Endodermal cell (in vitro differentiated cells): ENCODE data around the gene CORO6. TPM values are rescaled to one million over a fixed set of nuclear protein-coding genes. Genes with fewer than 3 reads are reported as not detected.

Experiments
- DNase-seq: peaks from one replicate; pipeline ENCODE4 v3.0.0-alpha.2; 2017
- H3K27ac ChIP-seq: 2 replicates; pipeline ENCODE4 v1.5.1; 2013; ENCODE audit warnings: mild to moderate bottlenecking, low read depth, low read length, moderate library complexity
- H3K27me3 ChIP-seq: 2 replicates; pipeline ENCODE4 v1.6.1; 2013; ENCODE audit warnings: mild to moderate bottlenecking, low read length, moderate library complexity; ENCODE audit not compliant: insufficient read depth, control insufficient read depth, poor library complexity, severe bottlenecking
- H3K36me3 ChIP-seq: 2 replicates; pipeline ENCODE4 v1.7.0; 2013; ENCODE audit warnings: mild to moderate bottlenecking, low read length, moderate library complexity; ENCODE audit not compliant: control insufficient read depth, insufficient read depth
- H3K4me1 ChIP-seq: one replicate; pipeline ENCODE4 v1.7.0; 2013; ENCODE audit warnings: low read length; ENCODE audit not compliant: control insufficient read depth, insufficient read depth
- H3K4me3 ChIP-seq: 2 replicates; pipeline ENCODE4 v1.5.1; 2013; ENCODE audit warnings: mild to moderate bottlenecking, low read length, moderate library complexity
- H3K9ac ChIP-seq: 2 replicates; pipeline ENCODE4 v1.6.1; 2013; ENCODE audit warnings: mild to moderate bottlenecking, low read length, moderate library complexity; ENCODE audit not compliant: poor library complexity, severe bottlenecking; ENCODE audit errors: extremely low read depth
- H3K9me3 ChIP-seq: 2 replicates; pipeline ENCODE4 v1.6.1; 2013; ENCODE audit warnings: mild to moderate bottlenecking, low read length, moderate library complexity; ENCODE audit not compliant: control insufficient read depth
- H3K27ac Mint-ChIP-seq: 2 replicates; pipeline ENCODE4 v1.8.0; 2020; ENCODE audit warnings: mixed read lengths
- H3K27me3 Mint-ChIP-seq: 2 replicates; pipeline ENCODE4 v1.8.0; 2021; ENCODE audit warnings: mild to moderate bottlenecking, mixed read lengths; ENCODE audit not compliant: insufficient read depth
- H3K36me3 Mint-ChIP-seq: 2 replicates; pipeline ENCODE4 v1.8.0; 2020; ENCODE audit warnings: low read depth, mixed read lengths
- H3K4me1 Mint-ChIP-seq: 2 replicates; pipeline ENCODE4 v1.8.0; 2020; ENCODE audit warnings: mixed read lengths
- H3K4me3 Mint-ChIP-seq: 2 replicates; pipeline ENCODE4 v1.8.0; 2020; ENCODE audit warnings: mild to moderate bottlenecking, moderate library complexity, mixed read lengths
- H3K9me3 Mint-ChIP-seq: 2 replicates; pipeline ENCODE4 v1.8.0; 2020; ENCODE audit warnings: mild to moderate bottlenecking, mixed read lengths
- WGBS, 2 experiments: methylation state at CpG; one replicate each; pipeline versions ENCODE4 v1.1.5 to v1.1.7; 2013; ENCODE audit warnings: missing lambda C conversion rate in 2 of 2, mixed read lengths in 1 of 2; ENCODE audit not compliant: insufficient coverage in 1 of 2, insufficient read length in 1 of 2; 5-methylcytosine and 5-hydroxymethylcytosine counted together
- total RNA-seq, 2 donors: library from RNA; stranded (reverse); fragmentation: NEBNext Ultra II Directional in 1 of 2; extraction: Animal tissue kit (Norgen Biotek cat#: 25700) in 1 of 2; gene quantifications; 2 replicates in 1 of 2; 3 replicates in 1 of 2; pipeline ENCODE4 v1.2.1, GENCODE V29; 2021
- TF ChIP-seq, protein P1 (sequence below): fragments of 200-600 bp; sonication (generic); conservative IDR thresholded peaks from 2 replicates; pipeline ENCODE4 v1.5.0; 2021; ENCODE audit warnings: antibody characterized with exemption, mild to moderate bottlenecking

CORO6 gene
- total RNA-seq, 2 donors from 2014 or later: 0.86 to 1.00 TPM

DNA sequence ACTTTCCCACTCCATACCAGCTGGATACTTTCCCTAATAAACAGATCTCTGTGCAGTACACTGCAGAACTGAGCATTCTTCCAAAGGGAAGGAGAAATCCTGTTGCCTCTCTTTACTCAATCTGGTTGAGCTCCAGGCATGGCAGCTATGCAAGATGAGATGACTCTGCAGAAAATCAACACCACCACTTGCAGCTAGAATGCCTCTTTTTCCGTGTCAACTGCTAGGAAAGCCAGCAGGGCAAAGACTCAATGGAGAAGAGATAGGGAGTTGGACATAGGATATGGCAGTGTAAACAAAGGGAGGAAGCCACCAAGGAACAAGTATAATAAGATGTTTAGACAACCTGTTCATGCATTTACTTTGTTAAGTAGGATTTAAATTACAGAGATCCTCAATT, 40.4 kb upstream of the CORO6 start:
- H3K4me3 ChIP-seq: no peak overlapping the region
- Mint-ChIP-seq H3K27ac (peak overlapping the region; percentile 71), H3K9me3 (no peaks in the 10 kb centered on the region), H3K4me1 (peaks cover 7% of the 10 kb centered on the region), H3K36me3 (peaks cover 7% of the 10 kb centered on the region), H3K27me3 (no peaks in the 10 kb centered on the region), H3K4me3 (no peak overlapping the region)
- no peak overlapping the region for H3K9ac ChIP-seq
- H3K4me1 ChIP-seq: no peaks in the 10 kb centered on the region
- H3K9me3 ChIP-seq: no peaks in the 10 kb centered on the region
- no peak for DNase-seq
- H3K27ac ChIP-seq: no peak overlapping the region
- TF ChIP-seq, protein P1, sequence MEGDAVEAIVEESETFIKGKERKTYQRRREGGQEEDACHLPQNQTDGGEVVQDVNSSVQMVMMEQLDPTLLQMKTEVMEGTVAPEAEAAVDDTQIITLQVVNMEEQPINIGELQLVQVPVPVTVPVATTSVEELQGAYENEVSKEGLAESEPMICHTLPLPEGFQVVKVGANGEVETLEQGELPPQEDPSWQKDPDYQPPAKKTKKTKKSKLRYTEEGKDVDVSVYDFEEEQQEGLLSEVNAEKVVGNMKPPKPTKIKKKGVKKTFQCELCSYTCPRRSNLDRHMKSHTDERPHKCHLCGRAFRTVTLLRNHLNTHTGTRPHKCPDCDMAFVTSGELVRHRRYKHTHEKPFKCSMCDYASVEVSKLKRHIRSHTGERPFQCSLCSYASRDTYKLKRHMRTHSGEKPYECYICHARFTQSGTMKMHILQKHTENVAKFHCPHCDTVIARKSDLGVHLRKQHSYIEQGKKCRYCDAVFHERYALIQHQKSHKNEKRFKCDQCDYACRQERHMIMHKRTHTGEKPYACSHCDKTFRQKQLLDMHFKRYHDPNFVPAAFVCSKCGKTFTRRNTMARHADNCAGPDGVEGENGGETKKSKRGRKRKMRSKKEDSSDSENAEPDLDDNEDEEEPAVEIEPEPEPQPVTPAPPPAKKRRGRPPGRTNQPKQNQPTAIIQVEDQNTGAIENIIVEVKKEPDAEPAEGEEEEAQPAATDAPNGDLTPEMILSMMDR: no peak
- no peaks in the 10 kb centered on the region for H3K27me3 ChIP-seq
- 36% methylated on average over 1 of the region's 1 CpG; no CpG with 5 or more reads in 1 of the 2 experiments for WGBS, 2 experiments
- no peaks in the 10 kb centered on the region for H3K36me3 ChIP-seq

DNA sequence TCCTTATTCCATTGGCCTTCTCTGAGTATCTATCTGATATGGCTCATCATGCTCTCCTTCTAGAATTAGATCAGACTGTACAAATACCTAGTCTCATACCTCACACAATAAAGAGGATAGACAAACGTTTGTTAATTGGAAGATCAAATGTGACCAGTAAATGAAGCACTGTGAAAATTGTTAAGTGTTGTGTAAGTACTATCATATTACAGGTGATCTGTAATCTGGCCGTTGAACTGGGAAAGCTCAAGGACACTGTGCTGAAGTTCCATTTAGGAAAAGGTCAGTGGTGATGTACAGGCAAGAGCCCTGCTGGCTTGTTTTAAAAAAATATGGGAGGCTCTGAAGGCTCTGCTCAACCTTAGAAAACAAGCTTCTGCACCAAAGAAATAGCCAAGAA, 38.5 kb upstream of the CORO6 start:
- Mint-ChIP-seq H3K36me3 (peaks cover 7% of the 10 kb centered on the region), H3K4me3 (no peak overlapping the region), H3K9me3 (no peaks in the 10 kb centered on the region), H3K27me3 (no peaks in the 10 kb centered on the region), H3K27ac (no peak overlapping the region), H3K4me1 (peaks cover 5% of the 10 kb centered on the region)
- no peaks in the 10 kb centered on the region for H3K36me3 ChIP-seq
- TF ChIP-seq, protein P1: no peak
- H3K27me3 ChIP-seq: no peaks in the 10 kb centered on the region
- no peaks in the 10 kb centered on the region for H3K4me1 ChIP-seq
- no peak overlapping the region for H3K27ac ChIP-seq
- no peak overlapping the region for H3K4me3 ChIP-seq
- no peaks in the 10 kb centered on the region for H3K9me3 ChIP-seq
- no peak for DNase-seq
- WGBS, 2 experiments: 96% methylated on average over 2 of the region's 2 CpGs; no CpG with 5 or more reads in 1 of the 2 experiments
- H3K9ac ChIP-seq: no peak overlapping the region

DNA sequence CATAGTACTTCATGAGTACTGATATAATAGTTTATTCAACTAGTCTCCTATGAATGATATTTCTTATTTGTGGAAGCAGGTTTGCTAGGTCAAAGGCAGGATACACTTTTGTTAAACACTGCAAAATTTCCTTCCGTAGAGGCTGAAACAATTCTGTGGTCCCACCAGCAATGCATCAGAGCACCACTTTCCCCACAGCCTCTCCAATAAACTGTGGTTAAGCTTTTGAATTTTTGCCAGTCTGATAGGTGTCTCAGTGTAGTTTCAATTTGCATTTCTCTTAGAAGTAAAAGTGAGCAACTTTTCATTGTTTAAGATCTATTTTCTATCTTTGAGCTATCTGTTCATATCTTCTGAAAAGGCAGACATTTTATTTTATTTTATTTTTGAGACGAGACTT, 36.4 kb upstream of the CORO6 start:
- no peak overlapping the region for H3K4me3 ChIP-seq
- no peaks in the 10 kb centered on the region for H3K9me3 ChIP-seq
- Mint-ChIP-seq H3K36me3 (peaks cover 2% of the 10 kb centered on the region), H3K4me3 (no peak overlapping the region), H3K27ac (no peak overlapping the region), H3K27me3 (no peaks in the 10 kb centered on the region), H3K4me1 (peaks cover 7% of the 10 kb centered on the region), H3K9me3 (no peaks in the 10 kb centered on the region)
- H3K27me3 ChIP-seq: no peaks in the 10 kb centered on the region
- H3K36me3 ChIP-seq: no peaks in the 10 kb centered on the region
- no peak overlapping the region for H3K9ac ChIP-seq
- H3K27ac ChIP-seq: no peak overlapping the region
- 95 to 97% methylated on average over 2 of the region's 2 CpGs for WGBS, 2 experiments
- DNase-seq: no peak
- H3K4me1 ChIP-seq: no peaks in the 10 kb centered on the region
- TF ChIP-seq, protein P1: no peak
